Esophagus squamous epithelium (tissue), 5 donors: ENCODE data around the gene KLRD1. TPM values are rescaled to one million over a fixed set of nuclear protein-coding genes. Genes with fewer than 3 reads are reported as not detected.

ENCODE experiments used
- DNase-seq: peaks from one replicate; lab custom pipeline; 2025; lab: John Stamatoyannopoulos, UW
- H3K27ac ChIP-seq, 4 donors: fragments of 200-600 bp; sonication (generic); one replicate each; pipeline ENCODE4 v1.5.1; 2016 to 2019; ENCODE audit warnings: mild to moderate bottlenecking in 1 of 4
- H3K27me3 ChIP-seq, 4 donors: fragments of 200-600 bp; sonication (generic); 1 replicate in 3 of 4; 2 replicates in 1 of 4; pipeline versions ENCODE4 v1.5.1 to v1.6.0; 2017 to 2021; ENCODE audit warnings: antibody characterized with exemption in 1 of 4
- H3K36me3 ChIP-seq, 3 donors: fragments of 200-600 bp; sonication (generic); one replicate each; pipeline ENCODE4 v1.5.1; 2016 to 2019
- H3K4me1 ChIP-seq, 3 donors: fragments of 200-600 bp; sonication (generic); one replicate each; pipeline ENCODE4 v1.5.1; 2017 to 2019
- H3K4me3 ChIP-seq, 4 donors: fragments of 200-600 bp; sonication (generic); 1 replicate in 3 of 4; 2 replicates in 1 of 4; pipeline ENCODE4 v1.5.1; 2016 to 2019; ENCODE audit warnings: mild to moderate bottlenecking in 2 of 4, moderate library complexity in 1 of 4
- H3K9me3 ChIP-seq, 3 donors: fragments of 200-600 bp; sonication (generic); one replicate each; pipeline ENCODE4 v1.5.1; 2016 to 2019
- POLR2A ChIP-seq, 4 donors: fragments of 450-650 bp; IDR thresholded peaks; one replicate each; pipeline ENCODE4 v1.6.1; 2017; ENCODE audit warnings: antibody characterized with exemption in 4 of 4, mild to moderate bottlenecking in 4 of 4, moderate library complexity in 3 of 4
- WGBS, 2 donors: methylation state at CpG; one replicate each; pipeline ENCODE4 v1.1.5; 2018; 5-methylcytosine and 5-hydroxymethylcytosine counted together
- intact Hi-C: fragments of 100-400 bp; cut with DNase I; formaldehyde crosslinking; loops from one replicate; pipeline ENCODE4 v1.15.0; 2022
- total RNA-seq, 4 donors: library from RNA; depleted of rRNA; stranded (reverse); fragments of >200 nt; gene quantifications; one replicate each; pipeline ENCODE4 v1.1.0, GENCODE V29; 2016
- TF ChIP-seq, protein P1 (sequence below), 6 experiments: fragments of 450-650 bp in 4 of 6; fragments of 200-600 bp in 2 of 6; sonication (generic) in 2 of 6; IDR thresholded peaks; one replicate each; pipeline ENCODE4 v1.5.1; 2016 to 2019; ENCODE audit warnings: antibody characterized with exemption in 6 of 6, mild to moderate bottlenecking in 4 of 6, moderate library complexity in 4 of 6
- donor health status: DM: yes; HTN: yes; CAD: no.

The KLRD1 gene
- total RNA-seq: 1 to 10 TPM in 3 of 4 donors, under 1 TPM in 1; 0.92 to 2.3 (median 1.6) TPM

DNA sequence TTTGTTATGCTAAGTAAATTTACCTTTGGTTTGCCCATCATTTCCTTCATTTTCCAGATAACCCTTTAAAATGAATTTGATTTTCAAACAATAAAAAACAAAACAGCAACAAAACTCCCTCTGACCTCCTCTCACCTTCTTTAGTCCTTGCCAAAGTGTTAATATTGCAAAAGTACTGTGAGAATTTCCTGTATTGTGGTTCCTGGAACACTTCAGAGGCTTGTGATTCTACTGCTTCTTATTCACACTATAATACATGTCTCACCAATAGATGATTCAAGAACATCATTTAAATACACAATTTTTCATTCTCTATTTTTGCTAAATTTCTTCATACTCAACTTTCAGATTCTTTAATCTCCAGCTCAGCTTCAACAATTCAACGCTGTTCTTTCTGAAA, at the start of gene KLRD1:
Gene KLRD1 (plus strand): TSS at position 241 of the 400 bp plus-strand sequence. CDS start 208 bp downstream, outside the sequence.
- Histone ChIP-seq H3K4me3 (no peak within 1 kb of the TSS), H3K27me3 (no peaks in the 10 kb centered on the region), H3K27ac (no peak within 1 kb of the TSS), H3K9me3 (no peaks in the 10 kb centered on the region), H3K36me3 (no peaks in the 10 kb centered on the region), H3K4me1 (peaks cover 0 to 9% (median 0%) of the 10 kb centered on the region in 3 donors)
- no peak for DNase-seq
- intact Hi-C loops: no loop called here
- WGBS, 2 donors: 92% methylated on average over 1 of the region's 1 CpG
- TF ChIP-seq, protein P1, sequence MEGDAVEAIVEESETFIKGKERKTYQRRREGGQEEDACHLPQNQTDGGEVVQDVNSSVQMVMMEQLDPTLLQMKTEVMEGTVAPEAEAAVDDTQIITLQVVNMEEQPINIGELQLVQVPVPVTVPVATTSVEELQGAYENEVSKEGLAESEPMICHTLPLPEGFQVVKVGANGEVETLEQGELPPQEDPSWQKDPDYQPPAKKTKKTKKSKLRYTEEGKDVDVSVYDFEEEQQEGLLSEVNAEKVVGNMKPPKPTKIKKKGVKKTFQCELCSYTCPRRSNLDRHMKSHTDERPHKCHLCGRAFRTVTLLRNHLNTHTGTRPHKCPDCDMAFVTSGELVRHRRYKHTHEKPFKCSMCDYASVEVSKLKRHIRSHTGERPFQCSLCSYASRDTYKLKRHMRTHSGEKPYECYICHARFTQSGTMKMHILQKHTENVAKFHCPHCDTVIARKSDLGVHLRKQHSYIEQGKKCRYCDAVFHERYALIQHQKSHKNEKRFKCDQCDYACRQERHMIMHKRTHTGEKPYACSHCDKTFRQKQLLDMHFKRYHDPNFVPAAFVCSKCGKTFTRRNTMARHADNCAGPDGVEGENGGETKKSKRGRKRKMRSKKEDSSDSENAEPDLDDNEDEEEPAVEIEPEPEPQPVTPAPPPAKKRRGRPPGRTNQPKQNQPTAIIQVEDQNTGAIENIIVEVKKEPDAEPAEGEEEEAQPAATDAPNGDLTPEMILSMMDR (IDR thresholded peaks at IDR 0.05): no peak
- TF ChIP-seq POLR2A (IDR thresholded peaks at IDR 0.05): no peak

DNA sequence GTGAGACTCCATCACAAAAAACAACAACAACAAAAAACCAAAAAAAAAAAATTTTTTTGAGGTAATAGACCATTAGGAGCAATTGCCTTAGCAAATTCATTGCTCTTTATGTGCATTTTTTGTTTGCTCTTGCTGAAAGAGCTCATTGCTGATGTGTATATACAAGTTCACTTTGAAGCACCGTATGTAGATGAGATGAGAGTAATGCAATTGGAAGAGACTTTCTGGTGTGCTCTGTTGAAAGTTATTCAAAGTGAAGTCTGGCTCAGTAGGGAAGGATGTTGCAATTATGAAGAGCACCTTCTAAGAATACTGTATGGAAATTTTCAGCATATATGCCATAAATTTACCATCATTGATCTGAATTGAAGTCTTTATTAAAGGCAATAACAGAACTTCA, 46.7 kb upstream of the KLRD1 start:
- no peaks in the 10 kb centered on the region for H3K4me1 ChIP-seq
- no peaks in the 10 kb centered on the region for H3K9me3 ChIP-seq
- no peaks in the 10 kb centered on the region for H3K36me3 ChIP-seq
- TF ChIP-seq, protein P1 (IDR thresholded peaks at IDR 0.05): no peak
- no peak for TF ChIP-seq POLR2A (IDR thresholded peaks at IDR 0.05)
- no peaks in the 10 kb centered on the region for H3K27me3 ChIP-seq
- no peak overlapping the region for H3K4me3 ChIP-seq
- H3K27ac ChIP-seq: no peak overlapping the region
- WGBS, 2 donors: 0 to 5% methylated on average over 1 of the region's 1 CpG
- no peak for DNase-seq
- intact Hi-C loops: no loop called here

GRCh38 chr12:10268037-10268436, 39.6 kb upstream of the KLRD1 start:
- no peak overlapping the region for H3K4me3 ChIP-seq
- H3K4me1 ChIP-seq: no peaks in the 10 kb centered on the region
- no peaks in the 10 kb centered on the region for H3K9me3 ChIP-seq
- H3K27me3 ChIP-seq: no peaks in the 10 kb centered on the region
- no peak for DNase-seq
- WGBS, 2 donors: 66 to 72% methylated on average over 5 of the region's 5 CpGs
- intact Hi-C loops: no loop called here
- H3K27ac ChIP-seq: no peak overlapping the region
- no peaks in the 10 kb centered on the region for H3K36me3 ChIP-seq
- TF ChIP-seq, protein P1 (IDR thresholded peaks at IDR 0.05): no peak
- TF ChIP-seq POLR2A (IDR thresholded peaks at IDR 0.05): no peak

- H3K4me1 ChIP-seq: no peaks in the 10 kb centered on the region
- TF ChIP-seq, protein P1 (IDR thresholded peaks at IDR 0.05): no peak
- TF ChIP-seq POLR2A (IDR thresholded peaks at IDR 0.05): no peak
- 91 to 92% methylated on average over 2 of the region's 2 CpGs for WGBS, 2 donors
Observed at GRCh38 chr12:10272467-10272866, 35.2 kb upstream of the KLRD1 start.

GRCh38 chr12:10276774-10277173, 30.9 kb upstream of the KLRD1 start:
- no peak overlapping the region for H3K27ac ChIP-seq
- H3K9me3 ChIP-seq: no peaks in the 10 kb centered on the region
- H3K4me3 ChIP-seq: no peak overlapping the region
- no peaks in the 10 kb centered on the region for H3K36me3 ChIP-seq
- no peak for DNase-seq
- WGBS, 2 donors: 54 to 56% methylated on average over 1 of the region's 1 CpG
- intact Hi-C loops: no loop called here
- H3K27me3 ChIP-seq: no peaks in the 10 kb centered on the region
- H3K4me1 ChIP-seq: no peaks in the 10 kb centered on the region
- no peak for TF ChIP-seq POLR2A (IDR thresholded peaks at IDR 0.05)
- TF ChIP-seq, protein P1 (IDR thresholded peaks at IDR 0.05): no peak

More at GRCh38 chr12:10272467-10272866, 35.2 kb upstream of the KLRD1 start:
- no peak for DNase-seq
- Histone ChIP-seq H3K4me3 (no peak overlapping the region), H3K27me3 (no peaks in the 10 kb centered on the region), H3K9me3 (no peaks in the 10 kb centered on the region), H3K36me3 (no peaks in the 10 kb centered on the region), H3K27ac (no peak overlapping the region)
- intact Hi-C loops: no loop called here
